Calu3 (cell line): ENCODE data around the gene DAB1. TPM values are rescaled to one million over a fixed set of nuclear protein-coding genes. Genes with fewer than 3 reads are reported as not detected.

Experiments
- BruUV-seq: library from RNA; stranded (reverse); fragments of 400-500 nt; replicated peaks from 2 replicates; lab custom pipeline; 2021; lab: Mats Ljungman, UMichigan
- CTCF ChIA-PET: fragments of 300-600 bp; sonication (Branson Sonifier 250); formaldehyde crosslinking; loops from one replicate; lab custom pipeline; 2022; ENCODE audit warnings: antibody characterized with exemption; lab: Charles Lee
- DNase-seq: peaks from one replicate; pipeline ENCODE4 v3.0.0; 2022
- H3K27ac Mint-ChIP-seq: one replicate; pipeline ENCODE4 v1.8.0; 2022; ENCODE audit warnings: mixed read lengths; ENCODE audit not compliant: unreplicated experiment
- H3K27me3 Mint-ChIP-seq: one replicate; pipeline ENCODE4 v1.8.0; 2022; ENCODE audit warnings: mixed read lengths; ENCODE audit not compliant: unreplicated experiment
- H3K36me3 Mint-ChIP-seq: one replicate; pipeline ENCODE4 v1.8.0; 2022; ENCODE audit warnings: mild to moderate bottlenecking, moderate library complexity, mixed read lengths; ENCODE audit not compliant: insufficient read depth, unreplicated experiment
- H3K4me1 Mint-ChIP-seq: one replicate; pipeline ENCODE4 v1.8.0; 2022; ENCODE audit warnings: mild to moderate bottlenecking, low read depth, mixed read lengths; ENCODE audit not compliant: unreplicated experiment
- H3K4me3 Mint-ChIP-seq: one replicate; pipeline ENCODE4 v1.8.0; 2022; ENCODE audit warnings: mild to moderate bottlenecking, low read depth, moderate library complexity, mixed read lengths; ENCODE audit not compliant: unreplicated experiment
- H3K9me3 Mint-ChIP-seq: one replicate; pipeline ENCODE4 v1.8.0; 2022; ENCODE audit warnings: low read depth, mixed read lengths; ENCODE audit not compliant: unreplicated experiment
- CTCF ChIP-seq: fragments of 200-600 bp; IDR thresholded peaks from one replicate; pipeline ENCODE4 v1.8.0; 2022; ENCODE audit warnings: antibody characterized with exemption; ENCODE audit not compliant: unreplicated experiment
- intact Hi-C: fragments of 100-400 bp; cut with micrococcal nuclease; formaldehyde crosslinking; loops from one replicate; pipeline ENCODE4 v1.10.0; 2022; ENCODE audit not compliant: unreplicated experiment
- total RNA-seq: library from RNA; stranded (reverse); gene quantifications from 2 replicates; pipeline ENCODE4 v1.2.3, GENCODE V29; 2022

The DAB1 gene
- total RNA-seq, 1 experiment from 2014 or later, result not detected

DNA sequence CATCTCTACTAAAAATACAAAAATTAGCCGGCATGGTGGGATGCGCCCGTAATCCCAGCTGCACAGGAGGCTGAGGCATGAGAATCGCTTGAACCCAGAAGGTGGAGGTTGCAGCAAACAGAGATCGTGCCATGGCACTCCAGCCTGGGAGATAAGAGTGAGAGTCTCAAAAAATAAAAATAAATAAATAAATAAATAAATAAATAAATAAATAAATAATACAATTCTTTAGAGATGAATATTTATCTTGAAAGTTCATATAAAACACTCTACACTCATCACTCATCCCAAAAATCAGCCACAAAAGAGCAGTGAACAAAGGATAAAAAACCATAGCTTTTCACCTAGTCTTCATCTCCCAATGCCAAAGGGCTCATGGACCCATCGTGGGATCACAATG lies 295.9 kb downstream of the DAB1 start:
- TF ChIP-seq CTCF, result no peak
- intact Hi-C loops, result no loop called here
- CTCF ChIA-PET, result no interaction called here
- Mint-ChIP-seq H3K4me3 (no peak overlapping the region), H3K27me3 (no peaks in the 10 kb centered on the region), H3K9me3 (peaks cover 5% of the 10 kb centered on the region), H3K4me1 (no peaks in the 10 kb centered on the region), H3K36me3 (no peaks in the 10 kb centered on the region), H3K27ac (no peak overlapping the region)
- no TSS peak for BruUV-seq
- no peak for DNase-seq

GRCh38 chr1:57124768-57125446 lies 299.0 kb downstream of the DAB1 start:
- Mint-ChIP-seq H3K9me3 (peaks cover 7% of the 10 kb centered on the region), H3K36me3 (no peaks in the 10 kb centered on the region), H3K27ac (no peak overlapping the region), H3K27me3 (no peaks in the 10 kb centered on the region), H3K4me1 (no peaks in the 10 kb centered on the region), H3K4me3 (no peak overlapping the region)
- no peak for DNase-seq
- TF ChIP-seq CTCF, result no peak
- BruUV-seq, result no TSS peak
- intact Hi-C loops, result no loop called here
- CTCF ChIA-PET, result interaction anchor here (0.6 kb wide), 1 partner anchor 293 kb away, joined by 4 read pairs; no protein-coding TSS in a partner anchor

- Mint-ChIP-seq H3K4me3 (no peak overlapping the region), H3K36me3 (no peaks in the 10 kb centered on the region), H3K27ac (no peak overlapping the region), H3K9me3 (peaks cover 5% of the 10 kb centered on the region), H3K4me1 (no peaks in the 10 kb centered on the region), H3K27me3 (no peaks in the 10 kb centered on the region)
- intact Hi-C loops, result no loop called here
- BruUV-seq, result no TSS peak
- no peak for DNase-seq
- TF ChIP-seq CTCF, result no peak
- CTCF ChIA-PET, result no interaction called here
These were observed 299.7 kb downstream of the DAB1 start for GRCh38 chr1:57124170-57124569.

DNA sequence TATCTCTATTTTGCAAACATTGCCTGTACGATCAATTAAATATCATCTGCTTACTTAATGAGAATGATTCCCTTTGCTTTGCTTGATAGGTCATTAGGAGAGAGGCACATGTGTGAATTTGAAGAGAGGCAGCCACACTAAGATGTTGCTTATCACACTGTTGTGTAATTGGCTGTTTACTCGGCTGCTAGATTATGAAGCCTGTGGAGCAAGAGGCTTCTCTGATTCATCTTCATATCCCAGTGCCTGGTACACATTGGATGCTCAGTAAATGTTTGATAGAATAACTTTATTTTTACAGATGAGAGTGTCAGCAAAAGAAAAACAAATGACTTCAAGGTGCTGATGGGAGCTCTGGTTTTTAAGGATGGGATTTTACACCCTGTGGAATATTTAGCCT lies 301.8 kb downstream of the DAB1 start:
- peaks cover 4% of the 10 kb centered on the region for H3K9me3 Mint-ChIP-seq
- DNase-seq, result no peak
- no peaks in the 10 kb centered on the region for H3K36me3 Mint-ChIP-seq
- no peaks in the 10 kb centered on the region for H3K27me3 Mint-ChIP-seq
- intact Hi-C loops, result no loop called here
- CTCF ChIA-PET, result no interaction called here
- BruUV-seq, result no TSS peak
- no peak for TF ChIP-seq CTCF
- H3K4me1 Mint-ChIP-seq, result no peaks in the 10 kb centered on the region
- H3K4me3 Mint-ChIP-seq, result no peak overlapping the region
- H3K27ac Mint-ChIP-seq, result no peak overlapping the region
